Caco-2 (cell line): ENCODE results near the gene BIRC7. TPM values are rescaled to one million over a fixed set of nuclear protein-coding genes. Genes with fewer than 3 reads are reported as not detected.

ENCODE experiments used
- BruUV-seq: library from RNA; stranded (reverse); fragments of 400-500 nt; replicated peaks from 2 replicates; lab custom pipeline; 2021; lab: Mats Ljungman, UMichigan
- CTCF ChIA-PET: fragments of 300-600 bp; sonication (Branson Sonifier 250); formaldehyde crosslinking; loops from one replicate; lab custom pipeline; 2022; ENCODE audit warnings: antibody characterized with exemption; lab: Charles Lee
- POLR2A ChIA-PET: fragments of 300-600 bp; sonication (Branson Sonifier 250); formaldehyde crosslinking; loops from one replicate; lab custom pipeline; 2022; ENCODE audit warnings: antibody characterized with exemption; lab: Charles Lee
- DNase-seq, 2 experiments: peaks; one replicate each; pipeline versions ENCODE4 v3.0.0 to v3.0.0-alpha.2; 2020 to 2022
- H3K27me3 ChIP-seq: replicated peaks from 2 replicates; pipeline ENCODE4 v1.6.0; 2011; ENCODE audit warnings: low read length; ENCODE audit not compliant: control insufficient read depth, insufficient read depth
- H3K36me3 ChIP-seq: 2 replicates; pipeline ENCODE4 v1.5.1; 2011; ENCODE audit warnings: low read length; ENCODE audit not compliant: control insufficient read depth, insufficient read depth
- H3K4me1 ChIP-seq: fragments of 250-450 bp; sonication (Bioruptor Pico); 2 replicates; pipeline ENCODE4 v1.5.1; 2020; ENCODE audit warnings: mild to moderate bottlenecking
- H3K4me3 ChIP-seq: 2 replicates; pipeline ENCODE4 v1.5.1; 2011; ENCODE audit warnings: low read depth, mild to moderate bottlenecking, control low read depth, low read length
- H3K9me3 ChIP-seq: fragments of 250-450 bp; sonication (Bioruptor Pico); 2 replicates; pipeline ENCODE4 v1.5.1; 2020; ENCODE audit warnings: mild to moderate bottlenecking, moderate library complexity
- H3K27ac Mint-ChIP-seq: one replicate; pipeline ENCODE4 v1.8.0; 2022; ENCODE audit warnings: mixed read lengths; ENCODE audit not compliant: unreplicated experiment
- H3K27me3 Mint-ChIP-seq: one replicate; pipeline ENCODE4 v1.8.0; 2022; ENCODE audit warnings: mixed read lengths; ENCODE audit not compliant: insufficient read depth, unreplicated experiment
- H3K36me3 Mint-ChIP-seq: one replicate; pipeline ENCODE4 v1.8.0; 2022; ENCODE audit warnings: mild to moderate bottlenecking, mixed read lengths; ENCODE audit not compliant: insufficient read depth, unreplicated experiment
- H3K4me1 Mint-ChIP-seq: one replicate; pipeline ENCODE4 v1.8.0; 2022; ENCODE audit warnings: low read depth, mixed read lengths; ENCODE audit not compliant: unreplicated experiment
- H3K4me3 Mint-ChIP-seq: one replicate; pipeline ENCODE4 v1.8.0; 2022; ENCODE audit warnings: mild to moderate bottlenecking, moderate library complexity, mixed read lengths; ENCODE audit not compliant: unreplicated experiment
- H3K9me3 Mint-ChIP-seq: one replicate; pipeline ENCODE4 v1.8.0; 2022; ENCODE audit warnings: mixed read lengths; ENCODE audit not compliant: unreplicated experiment
- intact Hi-C: fragments of 100-400 bp; cut with micrococcal nuclease; formaldehyde crosslinking; loops from one replicate; pipeline ENCODE4 v1.10.0; 2022; ENCODE audit not compliant: unreplicated experiment
- total RNA-seq: library from RNA; stranded (reverse); gene quantifications from 2 replicates; pipeline ENCODE4 v1.2.3, GENCODE V29; 2022
- TF ChIP-seq, protein P1 (sequence below), 2 experiments: fragments of 200-600 bp in 1 of 2; IDR thresholded peaks; 1 replicate in 1 of 2; 2 replicates in 1 of 2; pipeline versions ENCODE4 v1.5.1 to v1.8.0; 2011 to 2022; ENCODE audit warnings: antibody characterized with exemption in 1 of 2, control low read depth in 1 of 2, inconsistent platforms in 1 of 2, low read depth in 1 of 2, low read length in 1 of 2, mild to moderate bottlenecking in 1 of 2, moderate library complexity in 1 of 2; ENCODE audit not compliant: insufficient read depth in 1 of 2, severe bottlenecking in 1 of 2, unreplicated experiment in 1 of 2

The BIRC7 gene
- total RNA-seq, 1 experiment from 2014 or later = 0.54 TPM

GRCh38 chr20:63233061-63233344 lies 2.7 kb upstream of the BIRC7 start:
- Mint-ChIP-seq H3K36me3 (no peaks in the 10 kb centered on the region), H3K4me3 (no peak overlapping the region), H3K27ac (peak overlapping the region; percentile 54), H3K9me3 (no peaks in the 10 kb centered on the region), H3K4me1 (peaks cover 24% of the 10 kb centered on the region), H3K27me3 (no peaks in the 10 kb centered on the region)
- DNase-seq = no peak
- Histone ChIP-seq H3K27me3 (no peaks in the 10 kb centered on the region), H3K4me3 (no peak overlapping the region), H3K9me3 (no peaks in the 10 kb centered on the region), H3K4me1 (peaks cover 60% of the 10 kb centered on the region), H3K36me3 (no peaks in the 10 kb centered on the region)
- ChIA-PET POLR2A (no interaction called here), CTCF (interaction anchor here (0.9 to 5.6 kb wide), 3 partner anchors 9 to 148 kb away, joined by 3 to 122 read pairs (median 3); no protein-coding TSS in a partner anchor)
- intact Hi-C loops = no loop called here
- TF ChIP-seq, protein P1, sequence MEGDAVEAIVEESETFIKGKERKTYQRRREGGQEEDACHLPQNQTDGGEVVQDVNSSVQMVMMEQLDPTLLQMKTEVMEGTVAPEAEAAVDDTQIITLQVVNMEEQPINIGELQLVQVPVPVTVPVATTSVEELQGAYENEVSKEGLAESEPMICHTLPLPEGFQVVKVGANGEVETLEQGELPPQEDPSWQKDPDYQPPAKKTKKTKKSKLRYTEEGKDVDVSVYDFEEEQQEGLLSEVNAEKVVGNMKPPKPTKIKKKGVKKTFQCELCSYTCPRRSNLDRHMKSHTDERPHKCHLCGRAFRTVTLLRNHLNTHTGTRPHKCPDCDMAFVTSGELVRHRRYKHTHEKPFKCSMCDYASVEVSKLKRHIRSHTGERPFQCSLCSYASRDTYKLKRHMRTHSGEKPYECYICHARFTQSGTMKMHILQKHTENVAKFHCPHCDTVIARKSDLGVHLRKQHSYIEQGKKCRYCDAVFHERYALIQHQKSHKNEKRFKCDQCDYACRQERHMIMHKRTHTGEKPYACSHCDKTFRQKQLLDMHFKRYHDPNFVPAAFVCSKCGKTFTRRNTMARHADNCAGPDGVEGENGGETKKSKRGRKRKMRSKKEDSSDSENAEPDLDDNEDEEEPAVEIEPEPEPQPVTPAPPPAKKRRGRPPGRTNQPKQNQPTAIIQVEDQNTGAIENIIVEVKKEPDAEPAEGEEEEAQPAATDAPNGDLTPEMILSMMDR (IDR thresholded peaks at IDR 0.05; ENCODE audit: insufficient read depth in 1 of 2, low read depth in 1 of 2, low read length in 1 of 2, severe bottlenecking in 1 of 2, unreplicated experiment in 1 of 2) = no peak
- BruUV-seq = no TSS peak

DNA sequence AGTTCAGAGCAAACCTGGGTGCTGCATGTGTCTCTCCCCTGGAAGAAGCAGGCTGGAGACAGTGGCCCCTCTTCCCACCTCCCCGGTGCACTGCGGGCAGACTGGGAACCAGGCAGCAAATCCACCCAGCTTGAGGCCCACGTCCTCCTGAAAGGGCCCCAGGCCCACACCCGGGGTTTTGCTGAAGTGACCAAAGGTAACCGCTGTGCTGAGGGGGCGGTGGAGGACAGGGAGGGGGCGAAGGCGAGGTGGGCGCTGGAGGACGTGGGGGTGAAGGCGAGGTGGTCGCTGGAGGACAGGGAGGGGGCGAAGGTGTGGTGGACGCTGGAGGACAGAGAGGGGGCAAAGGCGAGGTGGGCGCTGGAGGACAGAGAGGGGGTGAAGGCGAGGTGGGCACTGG lies 1.8 kb upstream of the BIRC7 start:
- CTCF ChIA-PET = interaction anchor here (0.9 to 5.6 kb wide), 8 partner anchors 10 to 141 kb away, joined by 3 to 122 read pairs (median 4); no protein-coding TSS in a partner anchor
- intact Hi-C loops = no loop called here

DNA sequence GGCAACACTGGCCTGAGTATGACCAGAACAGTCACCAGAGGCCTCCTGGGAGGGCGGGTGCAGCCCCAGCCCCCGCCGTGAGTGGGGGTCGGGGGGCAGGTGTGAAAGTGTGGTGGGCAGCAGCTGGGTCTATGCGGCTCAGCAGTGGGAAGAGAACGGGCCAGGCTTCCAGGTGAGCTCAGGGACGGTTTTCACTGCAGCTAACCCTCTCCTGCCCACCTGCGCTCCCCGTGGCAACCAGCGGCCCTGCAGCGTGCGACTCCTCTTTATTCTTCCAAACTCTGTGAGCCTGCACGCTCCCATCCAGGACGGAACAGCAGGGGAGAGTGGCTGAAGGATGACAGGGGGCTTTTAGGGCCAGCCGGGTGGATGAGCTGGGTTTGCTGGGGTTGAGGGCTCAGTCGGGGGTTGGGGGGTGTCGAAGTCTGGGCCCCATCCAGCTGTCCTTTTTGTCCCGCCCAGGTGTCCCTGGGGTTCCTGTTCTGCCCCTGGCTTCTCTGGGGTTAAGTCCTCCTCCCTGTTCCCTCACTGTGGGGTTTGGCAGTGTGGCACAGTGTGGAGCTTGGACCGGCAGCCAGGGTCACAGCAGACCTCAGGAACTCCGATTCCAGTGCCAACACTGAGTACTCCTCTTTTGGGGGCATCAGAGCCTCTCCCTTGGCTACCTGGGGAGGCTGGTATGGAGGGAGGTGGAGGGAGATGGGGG lies 859 bp upstream of the BIRC7 start:
- Mint-ChIP-seq H3K27ac (no peak overlapping the region), H3K36me3 (no peaks in the 10 kb centered on the region), H3K27me3 (no peaks in the 10 kb centered on the region), H3K4me3 (peak overlapping the region; percentile 34), H3K4me1 (peaks cover 24% of the 10 kb centered on the region), H3K9me3 (no peaks in the 10 kb centered on the region)
- no peak overlapping the region for H3K4me3 ChIP-seq
- DNase-seq = peak; percentile 87 to 89
- TF ChIP-seq, protein P1 (IDR thresholded peaks at IDR 0.05; ENCODE audit: insufficient read depth in 1 of 2, low read depth in 1 of 2, low read length in 1 of 2, severe bottlenecking in 1 of 2, unreplicated experiment in 1 of 2) = peak; percentile 89 to 96
- CTCF ChIA-PET = interaction anchor here (0.6 to 5.6 kb wide), 25 partner anchors 11 to 752 kb away, joined by 3 to 122 read pairs (median 4); partner anchors contain the start of gene ARFGAP1
- BruUV-seq = no TSS peak
- peaks cover 53% of the 10 kb centered on the region for H3K4me1 ChIP-seq
- H3K9me3 ChIP-seq = no peaks in the 10 kb centered on the region
- POLR2A ChIA-PET = interaction anchor here (1.3 kb wide), 1 partner anchor 38 kb away, joined by 3 read pairs; the partner anchor contains the start of gene ARFGAP1
- H3K27me3 ChIP-seq = no peaks in the 10 kb centered on the region
- intact Hi-C loops = no loop called here
- no peaks in the 10 kb centered on the region for H3K36me3 ChIP-seq

More for the DNA sequence above, 1.8 kb upstream of the BIRC7 start:
- POLR2A ChIA-PET = no interaction called here
- Histone ChIP-seq H3K4me3 (no peak overlapping the region), H3K27me3 (no peaks in the 10 kb centered on the region), H3K4me1 (peaks cover 60% of the 10 kb centered on the region), H3K9me3 (no peaks in the 10 kb centered on the region), H3K36me3 (no peaks in the 10 kb centered on the region)
- Mint-ChIP-seq H3K36me3 (no peaks in the 10 kb centered on the region), H3K27me3 (no peaks in the 10 kb centered on the region), H3K4me1 (peaks cover 24% of the 10 kb centered on the region), H3K9me3 (no peaks in the 10 kb centered on the region), H3K4me3 (no peak overlapping the region), H3K27ac (no peak overlapping the region)
- TF ChIP-seq, protein P1 (IDR thresholded peaks at IDR 0.05; ENCODE audit: insufficient read depth in 1 of 2, low read depth in 1 of 2, low read length in 1 of 2, severe bottlenecking in 1 of 2, unreplicated experiment in 1 of 2) = no peak
- BruUV-seq = no TSS peak
- DNase-seq = no peak
